Measurements from ENCODE around the gene QSER1. TPM values are rescaled to one million over a fixed set of nuclear protein-coding genes. Genes with fewer than 3 reads are reported as not detected.

The QSER1 gene
- total and polyA plus RNA-seq, 2 experiments from 2014 or later = 29.4 to 132 TPM

DNA sequence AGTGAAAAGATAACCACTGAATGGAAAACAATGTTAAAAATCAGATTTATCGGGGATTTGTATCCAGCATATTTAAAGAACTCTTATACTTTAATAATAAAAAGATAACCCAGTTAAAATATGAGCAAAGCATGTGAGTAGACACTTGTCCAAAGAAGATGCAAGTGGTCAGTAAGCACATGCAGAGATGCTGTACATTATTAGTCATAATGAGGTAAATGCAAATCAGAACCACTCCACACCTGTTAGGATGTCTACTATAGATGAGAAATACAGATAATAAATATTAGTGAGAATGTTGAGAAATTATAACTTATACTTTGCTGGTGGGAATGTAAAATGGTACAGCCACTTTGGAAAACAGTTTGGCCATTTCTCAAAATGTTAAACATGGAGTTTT is 28.0 kb downstream of the QSER1 start:
- TF ChIP-seq NANOG (IDR thresholded peaks at IDR 0.05; ENCODE audit: borderline replicate concordance) (no peak), ETS1 (IDR thresholded peaks at IDR 0.05) (no peak), CTCF (conservative IDR thresholded peaks at IDR 0.05; ENCODE audit: low read depth in 2 of 2) (no peak), JUNB (IDR thresholded peaks at IDR 0.05; ENCODE audit: unreplicated experiment) (no peak), ZNF331 (CRISPR knock-in tag; IDR thresholded peaks at IDR 0.05; ENCODE audit: low read depth) (no peak), EZH2phosphoT487 (IDR thresholded peaks at IDR 0.05; ENCODE audit: unreplicated experiment) (no peak), POLR2AphosphoS5 (IDR thresholded peaks at IDR 0.05; ENCODE audit: low read depth) (no peak), CREB1 (CRISPR knock-in tag; IDR thresholded peaks at IDR 0.05; ENCODE audit: low read depth) (no peak), ZNF114 (CRISPR knock-in tag; IDR thresholded peaks at IDR 0.05) (no peak), STAT1 (IDR thresholded peaks at IDR 0.05; ENCODE audit: unreplicated experiment) (no peak), EZH2 (IDR thresholded peaks at IDR 0.05; ENCODE audit: low read depth, unreplicated experiment) (no peak)
- TF ChIP-seq, protein P1, sequence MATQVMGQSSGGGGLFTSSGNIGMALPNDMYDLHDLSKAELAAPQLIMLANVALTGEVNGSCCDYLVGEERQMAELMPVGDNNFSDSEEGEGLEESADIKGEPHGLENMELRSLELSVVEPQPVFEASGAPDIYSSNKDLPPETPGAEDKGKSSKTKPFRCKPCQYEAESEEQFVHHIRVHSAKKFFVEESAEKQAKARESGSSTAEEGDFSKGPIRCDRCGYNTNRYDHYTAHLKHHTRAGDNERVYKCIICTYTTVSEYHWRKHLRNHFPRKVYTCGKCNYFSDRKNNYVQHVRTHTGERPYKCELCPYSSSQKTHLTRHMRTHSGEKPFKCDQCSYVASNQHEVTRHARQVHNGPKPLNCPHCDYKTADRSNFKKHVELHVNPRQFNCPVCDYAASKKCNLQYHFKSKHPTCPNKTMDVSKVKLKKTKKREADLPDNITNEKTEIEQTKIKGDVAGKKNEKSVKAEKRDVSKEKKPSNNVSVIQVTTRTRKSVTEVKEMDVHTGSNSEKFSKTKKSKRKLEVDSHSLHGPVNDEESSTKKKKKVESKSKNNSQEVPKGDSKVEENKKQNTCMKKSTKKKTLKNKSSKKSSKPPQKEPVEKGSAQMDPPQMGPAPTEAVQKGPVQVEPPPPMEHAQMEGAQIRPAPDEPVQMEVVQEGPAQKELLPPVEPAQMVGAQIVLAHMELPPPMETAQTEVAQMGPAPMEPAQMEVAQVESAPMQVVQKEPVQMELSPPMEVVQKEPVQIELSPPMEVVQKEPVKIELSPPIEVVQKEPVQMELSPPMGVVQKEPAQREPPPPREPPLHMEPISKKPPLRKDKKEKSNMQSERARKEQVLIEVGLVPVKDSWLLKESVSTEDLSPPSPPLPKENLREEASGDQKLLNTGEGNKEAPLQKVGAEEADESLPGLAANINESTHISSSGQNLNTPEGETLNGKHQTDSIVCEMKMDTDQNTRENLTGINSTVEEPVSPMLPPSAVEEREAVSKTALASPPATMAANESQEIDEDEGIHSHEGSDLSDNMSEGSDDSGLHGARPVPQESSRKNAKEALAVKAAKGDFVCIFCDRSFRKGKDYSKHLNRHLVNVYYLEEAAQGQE (IDR thresholded peaks at IDR 0.05; ENCODE audit: unreplicated experiment) = no peak
- TF ChIP-seq, protein P2, sequence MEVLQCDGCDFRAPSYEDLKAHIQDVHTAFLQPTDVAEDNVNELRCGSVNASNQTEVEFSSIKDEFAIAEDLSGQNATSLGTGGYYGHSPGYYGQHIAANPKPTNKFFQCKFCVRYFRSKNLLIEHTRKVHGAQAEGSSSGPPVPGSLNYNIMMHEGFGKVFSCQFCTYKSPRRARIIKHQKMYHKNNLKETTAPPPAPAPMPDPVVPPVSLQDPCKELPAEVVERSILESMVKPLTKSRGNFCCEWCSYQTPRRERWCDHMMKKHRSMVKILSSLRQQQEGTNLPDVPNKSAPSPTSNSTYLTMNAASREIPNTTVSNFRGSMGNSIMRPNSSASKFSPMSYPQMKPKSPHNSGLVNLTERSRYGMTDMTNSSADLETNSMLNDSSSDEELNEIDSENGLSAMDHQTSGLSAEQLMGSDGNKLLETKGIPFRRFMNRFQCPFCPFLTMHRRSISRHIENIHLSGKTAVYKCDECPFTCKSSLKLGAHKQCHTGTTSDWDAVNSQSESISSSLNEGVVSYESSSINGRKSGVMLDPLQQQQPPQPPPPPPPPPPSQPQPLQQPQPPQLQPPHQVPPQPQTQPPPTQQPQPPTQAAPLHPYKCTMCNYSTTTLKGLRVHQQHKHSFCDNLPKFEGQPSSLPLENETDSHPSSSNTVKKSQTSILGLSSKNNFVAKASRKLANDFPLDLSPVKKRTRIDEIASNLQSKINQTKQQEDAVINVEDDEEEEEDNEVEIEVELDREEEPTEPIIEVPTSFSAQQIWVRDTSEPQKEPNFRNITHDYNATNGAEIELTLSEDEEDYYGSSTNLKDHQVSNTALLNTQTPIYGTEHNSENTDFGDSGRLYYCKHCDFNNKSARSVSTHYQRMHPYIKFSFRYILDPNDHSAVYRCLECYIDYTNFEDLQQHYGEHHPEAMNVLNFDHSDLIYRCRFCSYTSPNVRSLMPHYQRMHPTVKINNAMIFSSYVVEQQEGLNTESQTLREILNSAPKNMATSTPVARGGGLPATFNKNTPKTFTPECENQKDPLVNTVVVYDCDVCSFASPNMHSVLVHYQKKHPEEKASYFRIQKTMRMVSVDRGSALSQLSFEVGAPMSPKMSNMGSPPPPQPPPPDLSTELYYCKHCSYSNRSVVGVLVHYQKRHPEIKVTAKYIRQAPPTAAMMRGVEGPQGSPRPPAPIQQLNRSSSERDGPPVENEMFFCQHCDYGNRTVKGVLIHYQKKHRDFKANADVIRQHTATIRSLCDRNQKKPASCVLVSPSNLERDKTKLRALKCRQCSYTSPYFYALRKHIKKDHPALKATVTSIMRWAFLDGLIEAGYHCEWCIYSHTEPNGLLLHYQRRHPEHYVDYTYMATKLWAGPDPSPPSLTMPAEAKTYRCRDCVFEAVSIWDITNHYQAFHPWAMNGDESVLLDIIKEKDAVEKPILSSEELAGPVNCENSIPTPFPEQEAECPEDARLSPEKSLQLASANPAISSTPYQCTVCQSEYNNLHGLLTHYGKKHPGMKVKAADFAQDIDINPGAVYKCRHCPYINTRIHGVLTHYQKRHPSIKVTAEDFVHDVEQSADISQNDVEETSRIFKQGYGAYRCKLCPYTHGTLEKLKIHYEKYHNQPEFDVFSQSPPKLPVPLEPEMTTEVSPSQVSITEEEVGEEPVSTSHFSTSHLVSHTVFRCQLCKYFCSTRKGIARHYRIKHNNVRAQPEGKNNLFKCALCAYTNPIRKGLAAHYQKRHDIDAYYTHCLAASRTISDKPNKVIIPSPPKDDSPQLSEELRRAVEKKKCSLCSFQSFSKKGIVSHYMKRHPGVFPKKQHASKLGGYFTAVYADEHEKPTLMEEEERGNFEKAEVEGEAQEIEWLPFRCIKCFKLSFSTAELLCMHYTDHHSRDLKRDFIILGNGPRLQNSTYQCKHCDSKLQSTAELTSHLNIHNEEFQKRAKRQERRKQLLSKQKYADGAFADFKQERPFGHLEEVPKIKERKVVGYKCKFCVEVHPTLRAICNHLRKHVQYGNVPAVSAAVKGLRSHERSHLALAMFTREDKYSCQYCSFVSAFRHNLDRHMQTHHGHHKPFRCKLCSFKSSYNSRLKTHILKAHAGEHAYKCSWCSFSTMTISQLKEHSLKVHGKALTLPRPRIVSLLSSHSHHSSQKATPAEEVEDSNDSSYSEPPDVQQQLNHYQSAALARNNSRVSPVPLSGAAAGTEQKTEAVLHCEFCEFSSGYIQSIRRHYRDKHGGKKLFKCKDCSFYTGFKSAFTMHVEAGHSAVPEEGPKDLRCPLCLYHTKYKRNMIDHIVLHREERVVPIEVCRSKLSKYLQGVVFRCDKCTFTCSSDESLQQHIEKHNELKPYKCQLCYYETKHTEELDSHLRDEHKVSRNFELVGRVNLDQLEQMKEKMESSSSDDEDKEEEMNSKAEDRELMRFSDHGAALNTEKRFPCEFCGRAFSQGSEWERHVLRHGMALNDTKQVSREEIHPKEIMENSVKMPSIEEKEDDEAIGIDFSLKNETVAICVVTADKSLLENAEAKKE (CRISPR knock-in tag; IDR thresholded peaks at IDR 0.05) = no peak
- Histone ChIP-seq H3K27me3 (ENCODE audit: insufficient read depth) (no peaks in the 10 kb centered on the region), H3F3A (replicated peaks; ENCODE audit: low read depth) (no peaks in the 10 kb centered on the region), H3K79me2 (replicated peaks; ENCODE audit: insufficient read depth) (peaks cover 100% of the 10 kb centered on the region), H3K4me3 (no peak overlapping the region), H3K4me1 (ENCODE audit: insufficient read depth) (peaks cover 9% of the 10 kb centered on the region), H3K4me2 (no peak overlapping the region), H2AFZ (no peak overlapping the region), H3K27ac (ENCODE audit: low read depth) (no peak overlapping the region), H3K36me3 (ENCODE audit: insufficient read depth) (no peaks in the 10 kb centered on the region), H3K9me2 (ENCODE audit: insufficient read depth) (no peaks in the 10 kb centered on the region), H4K20me1 (replicated peaks; ENCODE audit: insufficient read depth) (peaks cover 55% of the 10 kb centered on the region)
- no peak overlapping the region for H3K4me3 Mint-ChIP-seq
- no peaks in the 10 kb centered on the region for H3K9me3 Mint-ChIP-seq
- peaks cover 24% of the 10 kb centered on the region for H3K4me1 Mint-ChIP-seq
- DNase-seq (ENCODE audit: low spot score) (no peak), ATAC-seq (no peak)
- no peak overlapping the region for H3K27ac Mint-ChIP-seq
- H3K36me3 Mint-ChIP-seq (ENCODE audit: low read depth) = peaks cover 14% of the 10 kb centered on the region; the same call in 2 of the 3 replicates
- H3K27me3 Mint-ChIP-seq (ENCODE audit: insufficient read depth, low read depth, poor library complexity) = no peaks in the 10 kb centered on the region

Data from GM23338 (cell line).